ENCODE results near the gene TMEM41B.
"Not testable (repeated sequence)": the region's sequence is repeated elsewhere in the genome, so short reads cannot be mapped to it uniquely, and the experiment has no call there.

Gene TMEM41B

DNA sequence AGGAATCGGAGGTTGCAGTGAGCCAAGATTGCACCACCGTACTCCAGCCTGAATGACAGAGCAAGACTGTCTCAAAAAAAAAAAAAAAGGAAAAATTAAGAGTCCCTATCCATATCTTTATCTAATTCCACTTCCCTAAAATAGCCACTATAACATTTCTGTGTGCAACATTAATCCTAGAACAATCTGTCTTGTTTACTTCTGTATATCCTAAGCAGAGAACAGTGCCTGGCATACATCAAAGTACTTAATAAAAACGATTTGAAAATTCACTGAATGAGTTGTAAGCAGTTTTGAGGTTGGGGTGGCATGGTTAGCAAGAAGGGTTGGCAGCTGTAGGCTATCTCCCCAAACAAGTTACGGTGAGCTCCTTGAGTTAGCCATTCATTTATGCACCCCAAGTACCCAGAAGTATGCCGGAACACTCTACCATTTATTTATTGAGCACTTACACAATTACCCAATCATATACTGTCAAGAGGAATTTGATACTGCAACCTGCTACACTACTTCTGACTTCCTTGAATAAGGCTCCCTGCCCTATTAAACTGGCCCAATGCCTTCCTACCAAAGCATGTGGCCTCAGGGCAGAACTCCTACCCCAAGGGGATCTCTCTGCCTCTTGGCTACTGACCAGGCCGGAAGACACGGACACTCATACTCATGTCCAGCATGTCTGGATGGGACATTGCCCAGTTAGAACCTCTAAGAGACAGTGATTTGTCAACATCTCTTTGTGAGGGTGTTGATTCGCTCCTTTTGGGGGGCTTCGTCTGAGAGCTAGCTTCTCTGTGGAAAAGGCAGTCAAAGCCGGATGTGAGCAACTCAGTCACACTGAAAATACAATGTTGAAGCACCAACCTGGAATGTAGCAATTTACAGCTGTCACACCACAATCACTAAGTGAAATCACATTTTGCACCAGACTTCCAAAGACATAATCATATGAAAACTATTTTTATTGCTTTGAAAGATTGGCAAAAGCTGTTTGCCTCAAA lies 16.3 kb upstream of the TMEM41B start:
- Histone ChIP-seq H3K9ac (ENCODE audit: low read length) (no peak overlapping the region), H3K79me2 (ENCODE audit: insufficient read depth, low read length) (no peaks in the 10 kb centered on the region), H3K4me2 (ENCODE audit: low read depth, low read length, poor library complexity, severe bottlenecking) (no peak overlapping the region), H3K4me3 (ENCODE audit: insufficient read depth, low read length, poor library complexity, severe bottlenecking) (no peak overlapping the region), H4K20me1 (ENCODE audit: low read depth, low read length) (no peaks in the 10 kb centered on the region), H3K27ac (ENCODE audit: low read depth, low read length) (no peak overlapping the region), H3K36me3 (ENCODE audit: low read length) (no peaks in the 10 kb centered on the region), H2AFZ (ENCODE audit: low read depth, low read length, severe bottlenecking) (no peak overlapping the region), H3K9me2 (replicated peaks; ENCODE audit: insufficient read depth, low read length) (no peaks in the 10 kb centered on the region), H3K9me3 (ENCODE audit: insufficient read depth, low read length) (no peaks in the 10 kb centered on the region), H3F3A (ENCODE audit: insufficient read depth) (no peaks in the 10 kb centered on the region), H3K27me3 (ENCODE audit: low read length) (no peaks in the 10 kb centered on the region)
- TF ChIP-seq EZH2phosphoT487 (conservative IDR thresholded peaks at IDR 0.05; ENCODE audit: low read length) (no peak), CTCF (IDR thresholded peaks at IDR 0.05; ENCODE audit: insufficient read depth, low read length, poor library complexity, severe bottlenecking) (no peak)

- Histone ChIP-seq H3K27ac (ENCODE audit: low read depth, low read length) (no peak overlapping the region), H3K4me2 (ENCODE audit: low read depth, low read length, poor library complexity, severe bottlenecking) (no peak overlapping the region)
Observed at GRCh38 chr11:9320047-9320446, 5.7 kb upstream of the TMEM41B start.

GRCh38 chr11:9319377-9320001 lies 5.1 kb upstream of the TMEM41B start:
- not testable (repeated sequence) for H4K20me1 ChIP-seq (ENCODE audit: low read depth, low read length); H3K9ac ChIP-seq (ENCODE audit: low read length); H3K4me2 ChIP-seq (ENCODE audit: low read depth, low read length, poor library complexity, severe bottlenecking); H2AFZ ChIP-seq (ENCODE audit: low read depth, low read length, severe bottlenecking); H3K4me3 ChIP-seq (ENCODE audit: insufficient read depth, low read length, poor library complexity, severe bottlenecking); H3K27ac ChIP-seq (ENCODE audit: low read depth, low read length); H3K36me3 ChIP-seq (ENCODE audit: low read length); H3K79me2 ChIP-seq (ENCODE audit: insufficient read depth, low read length); H3K9me2 ChIP-seq (replicated peaks; ENCODE audit: insufficient read depth, low read length); H3K27me3 ChIP-seq (ENCODE audit: low read length); H3K9me3 ChIP-seq (ENCODE audit: insufficient read depth, low read length)
- H3F3A ChIP-seq (ENCODE audit: insufficient read depth): peaks cover 13% of the 10 kb centered on the region; the same call in 1 of the 2 replicates

More at GRCh38 chr11:9320047-9320446, 5.7 kb upstream of the TMEM41B start:
- no peak for TF ChIP-seq CTCF (IDR thresholded peaks at IDR 0.05; ENCODE audit: insufficient read depth, low read length, poor library complexity, severe bottlenecking)
- no peak for TF ChIP-seq EZH2phosphoT487 (conservative IDR thresholded peaks at IDR 0.05; ENCODE audit: low read length)
- H3K36me3 ChIP-seq (ENCODE audit: low read length): no peaks in the 10 kb centered on the region
- H3K9me3 ChIP-seq (ENCODE audit: insufficient read depth, low read length): no peaks in the 10 kb centered on the region
- H2AFZ ChIP-seq (ENCODE audit: low read depth, low read length, severe bottlenecking): no peak overlapping the region
- H3K9ac ChIP-seq (ENCODE audit: low read length): no peak overlapping the region
- H3F3A ChIP-seq (ENCODE audit: insufficient read depth): peaks cover 13% of the 10 kb centered on the region; the same call in 1 of the 2 replicates
- H3K9me2 ChIP-seq (replicated peaks; ENCODE audit: insufficient read depth, low read length): no peaks in the 10 kb centered on the region
- H3K79me2 ChIP-seq (ENCODE audit: insufficient read depth, low read length): no peaks in the 10 kb centered on the region
- no peaks in the 10 kb centered on the region for H4K20me1 ChIP-seq (ENCODE audit: low read depth, low read length)
- no peaks in the 10 kb centered on the region for H3K27me3 ChIP-seq (ENCODE audit: low read length)
- H3K4me3 ChIP-seq (ENCODE audit: insufficient read depth, low read length, poor library complexity, severe bottlenecking): no peak overlapping the region

GRCh38 chr11:9318442-9319376 lies 4.3 kb upstream of the TMEM41B start:
- not testable (repeated sequence) for H3K4me3 ChIP-seq (ENCODE audit: insufficient read depth, low read length, poor library complexity, severe bottlenecking); H2AFZ ChIP-seq (ENCODE audit: low read depth, low read length, severe bottlenecking); H3K9ac ChIP-seq (ENCODE audit: low read length); H4K20me1 ChIP-seq (ENCODE audit: low read depth, low read length); H3K36me3 ChIP-seq (ENCODE audit: low read length); H3K27ac ChIP-seq (ENCODE audit: low read depth, low read length); H3K4me2 ChIP-seq (ENCODE audit: low read depth, low read length, poor library complexity, severe bottlenecking); H3K9me3 ChIP-seq (ENCODE audit: insufficient read depth, low read length); H3K9me2 ChIP-seq (replicated peaks; ENCODE audit: insufficient read depth, low read length); H3K79me2 ChIP-seq (ENCODE audit: insufficient read depth, low read length); H3K27me3 ChIP-seq (ENCODE audit: low read length)
- peaks cover 13% of the 10 kb centered on the region; the same call in 1 of the 2 replicates for H3F3A ChIP-seq (ENCODE audit: insufficient read depth)
